Measurements from ENCODE around the gene NR2F1. TPM values are rescaled to one million over a fixed set of nuclear protein-coding genes. Genes with fewer than 3 reads are reported as not detected.

Gene NR2F1
- total RNA-seq, 2 donors from 2014 or later, result 0.22 TPM; not detected in 1

GRCh38 chr5:93557021-93557604, 25.9 kb upstream of the NR2F1 start:
- H3K9me3 ChIP-seq (ENCODE audit: control insufficient read depth, low read length), result no peaks in the 10 kb centered on the region
- no peaks in the 10 kb centered on the region for H3K27me3 Mint-ChIP-seq (ENCODE audit: insufficient read depth)
- H3K27me3 ChIP-seq (ENCODE audit: control insufficient read depth, insufficient read depth, low read length, poor library complexity, severe bottlenecking), result no peaks in the 10 kb centered on the region
- H3K9ac ChIP-seq (ENCODE audit: extremely low read depth, low read length, poor library complexity, severe bottlenecking), result no peak overlapping the region
- no peaks in the 10 kb centered on the region for H3K4me1 Mint-ChIP-seq
- no peak overlapping the region for H3K27ac ChIP-seq (ENCODE audit: low read depth, low read length)
- no peak for DNase-seq
- no peak overlapping the region for H3K4me3 ChIP-seq (ENCODE audit: low read length)
- H3K4me1 ChIP-seq (ENCODE audit: control insufficient read depth, insufficient read depth, low read length), result no peaks in the 10 kb centered on the region
- H3K9me3 Mint-ChIP-seq, result no peaks in the 10 kb centered on the region
- TF ChIP-seq CTCF (conservative IDR thresholded peaks at IDR 0.05), result no peak
- no peaks in the 10 kb centered on the region for H3K36me3 Mint-ChIP-seq (ENCODE audit: low read depth)
- no CpG with 5 or more reads among the region's 2 CpGs for WGBS, 2 experiments (ENCODE audit: insufficient coverage in 1 of 2, insufficient read length in 1 of 2)
- H3K4me3 Mint-ChIP-seq, result no peak overlapping the region
- no peak overlapping the region for H3K27ac Mint-ChIP-seq
- H3K36me3 ChIP-seq (ENCODE audit: control insufficient read depth, insufficient read depth, low read length), result no peaks in the 10 kb centered on the region

GRCh38 chr5:93566091-93566490, 16.9 kb upstream of the NR2F1 start:
- Histone ChIP-seq H3K4me1 (ENCODE audit: control insufficient read depth, insufficient read depth, low read length) (no peaks in the 10 kb centered on the region), H3K9me3 (ENCODE audit: control insufficient read depth, low read length) (no peaks in the 10 kb centered on the region), H3K27ac (ENCODE audit: low read depth, low read length) (no peak overlapping the region), H3K27me3 (ENCODE audit: control insufficient read depth, insufficient read depth, low read length, poor library complexity, severe bottlenecking) (peaks cover 50% of the 10 kb centered on the region), H3K4me3 (ENCODE audit: low read length) (no peak overlapping the region), H3K9ac (ENCODE audit: extremely low read depth, low read length, poor library complexity, severe bottlenecking) (no peak overlapping the region), H3K36me3 (ENCODE audit: control insufficient read depth, insufficient read depth, low read length) (no peaks in the 10 kb centered on the region)
- Mint-ChIP-seq H3K36me3 (ENCODE audit: low read depth) (no peaks in the 10 kb centered on the region), H3K4me1 (peaks cover 2% of the 10 kb centered on the region), H3K27me3 (ENCODE audit: insufficient read depth) (peaks cover 45% of the 10 kb centered on the region), H3K4me3 (no peak overlapping the region), H3K9me3 (no peaks in the 10 kb centered on the region), H3K27ac (no peak overlapping the region)
- no peak for DNase-seq
- TF ChIP-seq CTCF (conservative IDR thresholded peaks at IDR 0.05), result no peak

- peaks cover 63% of the 10 kb centered on the region for H3K27me3 ChIP-seq (ENCODE audit: control insufficient read depth, insufficient read depth, low read length, poor library complexity, severe bottlenecking)
- 86% methylated on average over 1 of the region's 1 CpG; no CpG with 5 or more reads in 1 of the 2 experiments for WGBS, 2 experiments (ENCODE audit: insufficient coverage in 1 of 2, insufficient read length in 1 of 2)
- Mint-ChIP-seq H3K27ac (no peak overlapping the region), H3K27me3 (ENCODE audit: insufficient read depth) (peaks cover 58% of the 10 kb centered on the region), H3K4me3 (no peak overlapping the region), H3K36me3 (ENCODE audit: low read depth) (no peaks in the 10 kb centered on the region), H3K4me1 (peaks cover 10% of the 10 kb centered on the region), H3K9me3 (no peaks in the 10 kb centered on the region)
- H3K4me1 ChIP-seq (ENCODE audit: control insufficient read depth, insufficient read depth, low read length), result no peaks in the 10 kb centered on the region
- no peak overlapping the region for H3K4me3 ChIP-seq (ENCODE audit: low read length)
- H3K27ac ChIP-seq (ENCODE audit: low read depth, low read length), result no peak overlapping the region
- H3K9ac ChIP-seq (ENCODE audit: extremely low read depth, low read length, poor library complexity, severe bottlenecking), result no peak overlapping the region
- H3K36me3 ChIP-seq (ENCODE audit: control insufficient read depth, insufficient read depth, low read length), result no peaks in the 10 kb centered on the region
- H3K9me3 ChIP-seq (ENCODE audit: control insufficient read depth, low read length), result no peaks in the 10 kb centered on the region
- no peak for TF ChIP-seq CTCF (conservative IDR thresholded peaks at IDR 0.05)
- no peak for DNase-seq
These were observed 15.6 kb upstream of the NR2F1 start for GRCh38 chr5:93567424-93567823.

Data from endodermal cell (in vitro differentiated cells).